IPS-15b (cell line): ENCODE results near the gene VEGFA.

Experiments
- H3K27me3 ChIP-seq: one replicate; pipeline ENCODE4 v1.6.1; 2013; ENCODE audit warnings: low read length; ENCODE audit not compliant: control insufficient read depth, insufficient read depth
- H3K36me3 ChIP-seq: one replicate; pipeline ENCODE4 v1.6.1; 2013; ENCODE audit warnings: low read length; ENCODE audit not compliant: control insufficient read depth, insufficient read depth
- H3K4me1 ChIP-seq: one replicate; pipeline ENCODE4 v1.6.1; 2013; ENCODE audit warnings: mild to moderate bottlenecking, low read length; ENCODE audit not compliant: control insufficient read depth, insufficient read depth
- H3K4me3 ChIP-seq: one replicate; pipeline ENCODE4 v1.5.1; 2013; ENCODE audit warnings: low read depth, low read length
- H3K9ac ChIP-seq: one replicate; pipeline ENCODE4 v1.6.1; 2013; ENCODE audit warnings: low read depth, mild to moderate bottlenecking, low read length
- H3K9me3 ChIP-seq: one replicate; pipeline ENCODE4 v1.6.1; 2013; ENCODE audit warnings: mild to moderate bottlenecking, low read length; ENCODE audit not compliant: control insufficient read depth, insufficient read depth

VEGFA gene

GRCh38 chr6:43786664-43787329 is 16.8 kb downstream of the VEGFA start:
- Histone ChIP-seq H3K36me3 (peaks cover 27% of the 10 kb centered on the region), H3K4me3 (no peak overlapping the region), H3K9ac (no peak overlapping the region), H3K27me3 (no peaks in the 10 kb centered on the region), H3K4me1 (no peaks in the 10 kb centered on the region), H3K9me3 (no peaks in the 10 kb centered on the region)

- no peak overlapping the region for H3K9ac ChIP-seq
- no peaks in the 10 kb centered on the region for H3K27me3 ChIP-seq
- no peaks in the 10 kb centered on the region for H3K9me3 ChIP-seq
- H3K4me3 ChIP-seq, result no peak overlapping the region
- no peaks in the 10 kb centered on the region for H3K4me1 ChIP-seq
- peaks cover 17% of the 10 kb centered on the region for H3K36me3 ChIP-seq
Measured at GRCh38 chr6:43788301-43788700, 18.3 kb downstream of the VEGFA start.

GRCh38 chr6:43789447-43789846 is 19.4 kb downstream of the VEGFA start:
- Histone ChIP-seq H3K9ac (no peak overlapping the region), H3K27me3 (no peaks in the 10 kb centered on the region), H3K36me3 (peaks cover 10% of the 10 kb centered on the region)

DNA sequence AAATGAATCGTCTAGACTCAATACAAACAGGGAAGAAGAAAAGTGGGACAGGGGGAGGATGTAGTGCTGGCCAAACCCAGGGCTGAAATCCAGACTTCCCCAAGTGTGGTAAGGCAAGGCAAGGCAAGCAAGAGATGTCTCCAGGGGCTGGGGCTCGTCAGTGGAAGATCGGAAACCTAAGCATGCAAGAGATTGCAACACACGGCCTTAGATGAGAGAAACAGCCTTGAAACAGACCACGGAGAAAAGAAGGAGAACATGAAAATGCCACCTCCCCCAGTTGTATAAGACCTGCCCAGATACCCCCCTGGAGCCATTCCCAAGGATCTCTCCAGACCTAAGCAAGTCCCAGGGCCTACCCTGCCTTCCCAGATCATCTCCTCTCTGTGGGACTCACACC is 20.0 kb downstream of the VEGFA start:
- H3K9me3 ChIP-seq, result no peaks in the 10 kb centered on the region
- H3K9ac ChIP-seq, result no peak overlapping the region
- no peaks in the 10 kb centered on the region for H3K4me1 ChIP-seq
- peaks cover 8% of the 10 kb centered on the region for H3K36me3 ChIP-seq
- no peaks in the 10 kb centered on the region for H3K27me3 ChIP-seq
- H3K4me3 ChIP-seq, result no peak overlapping the region

More at GRCh38 chr6:43789447-43789846, 19.4 kb downstream of the VEGFA start:
- no peaks in the 10 kb centered on the region for H3K9me3 ChIP-seq
- H3K4me1 ChIP-seq, result no peaks in the 10 kb centered on the region
- H3K4me3 ChIP-seq, result no peak overlapping the region

DNA sequence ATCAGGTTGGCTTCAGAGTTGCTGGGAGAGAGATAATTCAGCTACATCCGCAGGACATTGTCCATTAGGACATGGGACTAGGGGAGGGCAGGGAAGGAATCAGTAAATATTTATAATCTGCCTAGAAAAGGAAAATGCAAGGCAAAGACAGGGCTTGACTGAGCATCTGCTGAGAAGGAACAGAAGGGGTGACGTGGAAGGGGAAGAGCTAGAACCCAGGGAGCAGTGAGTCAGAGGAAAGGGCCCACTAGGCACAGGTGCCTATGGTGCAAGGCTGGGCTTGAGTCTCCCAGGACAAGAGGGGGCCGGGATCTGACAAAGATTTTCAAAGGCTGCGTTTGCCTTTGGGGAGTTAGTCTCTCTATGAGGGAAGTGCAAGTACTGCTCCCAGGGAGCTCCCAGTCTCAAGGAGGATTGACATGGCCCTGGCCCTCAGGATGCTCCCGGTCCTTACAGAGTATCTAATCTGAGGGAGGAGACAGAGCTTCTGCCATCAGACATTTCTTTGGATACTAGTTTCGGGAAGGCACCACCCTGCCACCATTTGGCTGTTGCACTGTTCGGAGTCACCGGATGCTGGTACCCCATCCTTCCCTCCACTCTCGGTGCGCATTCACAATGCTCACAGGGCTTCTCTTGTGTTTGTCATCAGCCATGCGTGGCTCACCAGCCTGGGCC is 21.9 kb downstream of the VEGFA start:
- H3K4me3 ChIP-seq, result no peak overlapping the region
- no peaks in the 10 kb centered on the region for H3K36me3 ChIP-seq
- no peaks in the 10 kb centered on the region for H3K27me3 ChIP-seq
- no peaks in the 10 kb centered on the region for H3K9me3 ChIP-seq
- no peak overlapping the region for H3K9ac ChIP-seq
- no peaks in the 10 kb centered on the region for H3K4me1 ChIP-seq

GRCh38 chr6:43793154-43793874 is 23.3 kb downstream of the VEGFA start:
- Histone ChIP-seq H3K4me3 (no peak overlapping the region), H3K9me3 (no peaks in the 10 kb centered on the region), H3K9ac (no peak overlapping the region), H3K27me3 (no peaks in the 10 kb centered on the region), H3K4me1 (no peaks in the 10 kb centered on the region), H3K36me3 (no peaks in the 10 kb centered on the region)

DNA sequence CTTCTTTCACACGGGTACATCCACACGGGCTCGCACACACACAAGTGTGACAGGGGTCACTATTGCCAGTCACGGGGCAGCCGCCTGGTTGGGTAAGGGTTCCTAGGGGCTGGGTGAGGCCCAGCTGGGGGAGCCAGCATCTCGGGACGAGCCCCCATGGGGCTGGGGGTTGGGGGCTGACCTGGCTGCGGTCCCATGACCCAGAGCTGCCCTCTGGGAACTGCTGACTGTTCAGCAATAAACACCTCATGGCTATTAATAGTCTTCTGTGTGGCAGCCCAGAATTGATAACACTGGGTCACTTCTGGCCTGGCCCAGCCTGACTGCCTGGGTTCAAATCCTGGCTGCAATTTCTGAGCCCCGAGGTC is 23.8 kb downstream of the VEGFA start:
- Histone ChIP-seq H3K36me3 (no peaks in the 10 kb centered on the region), H3K4me1 (no peaks in the 10 kb centered on the region), H3K9ac (no peak overlapping the region), H3K4me3 (no peak overlapping the region), H3K27me3 (no peaks in the 10 kb centered on the region), H3K9me3 (no peaks in the 10 kb centered on the region)

DNA sequence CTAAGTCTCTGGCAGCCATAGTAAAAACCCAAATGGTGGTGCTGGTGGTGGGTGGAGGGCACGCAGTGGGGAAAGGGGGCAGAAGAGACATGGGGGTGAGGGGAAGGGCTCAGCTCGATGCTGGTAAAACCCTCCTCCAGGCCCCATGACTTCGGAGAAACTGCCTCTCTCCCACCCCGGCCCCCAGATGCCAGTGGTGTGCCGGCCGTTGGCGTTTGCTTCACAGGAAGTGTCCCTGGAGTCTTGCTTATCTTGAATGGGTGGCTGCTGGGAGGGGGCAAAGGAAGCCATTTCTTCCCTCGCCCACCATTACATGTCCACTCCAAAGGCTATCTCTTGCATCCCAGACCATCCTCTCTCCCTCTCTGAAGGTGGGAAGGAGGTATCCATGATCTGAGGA is 25.4 kb downstream of the VEGFA start:
- no peak overlapping the region for H3K9ac ChIP-seq
- H3K9me3 ChIP-seq, result no peaks in the 10 kb centered on the region
- H3K27me3 ChIP-seq, result no peaks in the 10 kb centered on the region
- no peaks in the 10 kb centered on the region for H3K36me3 ChIP-seq
- H3K4me3 ChIP-seq, result no peak overlapping the region
- no peaks in the 10 kb centered on the region for H3K4me1 ChIP-seq

DNA sequence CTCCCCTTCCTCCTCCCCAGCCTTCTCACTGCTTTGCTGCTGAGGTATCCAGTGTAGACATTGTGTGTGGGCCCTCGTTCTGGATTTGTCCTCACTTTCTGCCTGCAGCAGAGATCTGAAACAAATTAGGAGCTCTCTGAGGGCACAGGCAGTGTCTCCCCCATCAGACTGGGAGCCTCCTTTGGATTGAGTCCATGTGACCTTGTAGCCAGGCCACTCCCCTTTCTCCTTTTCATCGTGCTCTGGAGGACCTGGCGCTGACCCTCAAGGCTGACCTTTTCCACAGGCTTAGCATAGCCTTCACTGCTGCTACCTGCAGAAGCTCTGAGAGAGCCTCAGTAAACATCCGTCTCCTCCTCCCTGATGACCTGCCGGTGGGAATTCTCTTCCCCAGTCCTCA is 26.2 kb downstream of the VEGFA start:
- H3K36me3 ChIP-seq, result no peaks in the 10 kb centered on the region
- H3K9me3 ChIP-seq, result no peaks in the 10 kb centered on the region
- H3K4me3 ChIP-seq, result no peak overlapping the region
- H3K27me3 ChIP-seq, result no peaks in the 10 kb centered on the region
- no peak overlapping the region for H3K9ac ChIP-seq
- H3K4me1 ChIP-seq, result no peaks in the 10 kb centered on the region

GRCh38 chr6:43796903-43797890 is 27.2 kb downstream of the VEGFA start:
- Histone ChIP-seq H3K36me3 (no peaks in the 10 kb centered on the region), H3K27me3 (no peaks in the 10 kb centered on the region), H3K9ac (no peak overlapping the region), H3K9me3 (no peaks in the 10 kb centered on the region), H3K4me3 (no peak overlapping the region), H3K4me1 (no peaks in the 10 kb centered on the region)

DNA sequence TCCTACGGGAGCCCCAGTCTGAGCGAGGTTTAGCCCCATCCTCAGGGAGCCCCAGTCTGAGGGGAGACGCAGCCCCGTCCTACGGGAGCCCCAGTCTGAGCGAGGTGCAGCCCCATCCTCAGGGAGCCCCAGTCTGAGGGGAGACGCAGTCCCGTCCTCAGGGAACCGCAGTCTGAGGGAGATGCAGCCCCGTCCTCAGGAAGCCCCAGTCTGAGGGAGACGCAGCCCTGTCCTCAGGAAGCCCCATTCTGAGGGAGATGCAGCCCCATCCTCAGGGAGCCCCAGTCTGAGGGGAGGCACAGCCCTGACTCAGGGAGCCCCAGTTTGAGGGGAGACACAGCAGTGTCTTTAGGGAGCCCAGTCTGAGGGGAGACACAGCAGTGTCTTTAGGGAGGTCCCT is 27.9 kb downstream of the VEGFA start:
- no peaks in the 10 kb centered on the region for H3K9me3 ChIP-seq
- H3K36me3 ChIP-seq, result no peaks in the 10 kb centered on the region
- no peaks in the 10 kb centered on the region for H3K27me3 ChIP-seq
- H3K4me1 ChIP-seq, result no peaks in the 10 kb centered on the region
- no peak overlapping the region for H3K9ac ChIP-seq
- no peak overlapping the region for H3K4me3 ChIP-seq
